Natural killer cell (primary cell): Measurements from ENCODE around the gene SHROOM3. TPM values are rescaled to one million over a fixed set of nuclear protein-coding genes. Genes with fewer than 3 reads are reported as not detected.

ENCODE experiments used
- ATAC-seq, 3 donors: fragments of 150-1000 bp in 2 of 3; fragments of 200-7000 bp in 1 of 3; cut with Tn5 transposase; 1 replicate in 1 of 3; 2 replicates in 2 of 3; pipeline ENCODE4 v1.10.0; 2021; ENCODE audit warnings: mild to moderate bottlenecking in 2 of 3, moderate library complexity in 2 of 3
- DNase-seq, 2 donors: peaks; one replicate each; pipeline versions ENCODE4 v3.0.0 to v3.0.0-alpha.2; 2013 to 2021; ENCODE audit warnings: mixed read lengths in 1 of 2
- H3K27ac ChIP-seq: one replicate; pipeline ENCODE4 v1.5.1; 2013; ENCODE audit warnings: mild to moderate bottlenecking, low read length
- H3K27me3 ChIP-seq: one replicate; pipeline ENCODE4 v1.6.1; 2013; ENCODE audit warnings: low read length; ENCODE audit not compliant: control insufficient read depth, insufficient read depth
- H3K36me3 ChIP-seq: one replicate; pipeline ENCODE4 v1.6.1; 2013; ENCODE audit warnings: low read length; ENCODE audit not compliant: control insufficient read depth, insufficient read depth
- H3K4me1 ChIP-seq: one replicate; pipeline ENCODE4 v1.6.1; 2013; ENCODE audit warnings: low read length; ENCODE audit not compliant: control insufficient read depth, insufficient read depth
- H3K4me3 ChIP-seq: one replicate; pipeline ENCODE4 v1.5.1; 2013; ENCODE audit warnings: low read length
- H3K9me3 ChIP-seq: one replicate; pipeline ENCODE4 v1.6.1; 2013; ENCODE audit warnings: low read length; ENCODE audit not compliant: control insufficient read depth, insufficient read depth
- H3K27ac Mint-ChIP-seq, 2 donors: one replicate each; pipeline ENCODE4 v1.8.0; 2022; ENCODE audit warnings: mild to moderate bottlenecking in 2 of 2, mixed read lengths in 2 of 2, moderate library complexity in 1 of 2
- H3K27me3 Mint-ChIP-seq, 2 donors: one replicate each; pipeline ENCODE4 v1.8.0; 2022; ENCODE audit warnings: low read depth in 2 of 2, mixed read lengths in 2 of 2
- H3K36me3 Mint-ChIP-seq: one replicate; pipeline ENCODE4 v1.8.0; 2022; ENCODE audit warnings: mixed read lengths
- H3K4me1 Mint-ChIP-seq, 2 donors: one replicate each; pipeline ENCODE4 v1.8.0; 2022; ENCODE audit warnings: mixed read lengths in 2 of 2
- H3K4me3 Mint-ChIP-seq: one replicate; pipeline ENCODE4 v1.8.0; 2022; ENCODE audit warnings: mild to moderate bottlenecking, moderate library complexity, mixed read lengths
- H3K9me3 Mint-ChIP-seq, 2 donors: one replicate each; pipeline ENCODE4 v1.8.0; 2022; ENCODE audit warnings: mixed read lengths in 2 of 2
- WGBS: methylation state at CpG from one replicate; pipeline ENCODE4 v1.1.7; 2013; ENCODE audit warnings: missing lambda C conversion rate; ENCODE audit not compliant: insufficient coverage; 5-methylcytosine and 5-hydroxymethylcytosine counted together
- intact Hi-C: fragments of 100-400 bp; cut with micrococcal nuclease; formaldehyde crosslinking; loops from one replicate; pipeline ENCODE4 v1.14.2; 2022
- total RNA-seq, 4 donors: library from RNA; stranded (reverse); fragments of 120-200 nt in 1 of 4; gene quantifications; one replicate each; pipeline versions ENCODE4 v1.2.3 to v1.2.4, GENCODE V29; 2013 to 2022
- TF ChIP-seq, protein P1 (sequence below): fragments of 200-600 bp; IDR thresholded peaks from one replicate; pipeline ENCODE4 v1.8.0; 2022; ENCODE audit warnings: antibody characterized with exemption

Gene SHROOM3
- total RNA-seq, 3 donors from 2014 or later (not counting 1 experiment from before 2014, with no cell fraction given) = 0.63 TPM; not detected in 2

DNA sequence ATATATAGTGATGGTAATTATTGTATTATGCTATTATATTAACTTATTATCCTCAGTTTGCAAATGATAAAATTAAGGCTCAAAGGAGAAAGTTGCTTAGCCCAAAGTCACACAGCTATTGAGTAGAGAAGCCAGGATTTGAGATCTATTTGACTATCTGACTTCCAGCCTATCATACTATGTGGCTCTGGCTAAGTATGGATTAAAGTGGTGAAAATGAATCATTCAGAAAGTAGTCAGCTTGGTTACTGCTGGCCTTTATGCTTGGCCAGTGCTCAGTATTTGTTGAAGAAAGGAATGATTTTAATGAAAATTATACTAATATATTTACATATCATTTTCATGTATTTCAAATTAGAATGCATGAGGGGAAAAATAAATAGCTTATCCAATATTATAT lies 219.8 kb downstream of the SHROOM3 start:
- TF ChIP-seq, protein P1, sequence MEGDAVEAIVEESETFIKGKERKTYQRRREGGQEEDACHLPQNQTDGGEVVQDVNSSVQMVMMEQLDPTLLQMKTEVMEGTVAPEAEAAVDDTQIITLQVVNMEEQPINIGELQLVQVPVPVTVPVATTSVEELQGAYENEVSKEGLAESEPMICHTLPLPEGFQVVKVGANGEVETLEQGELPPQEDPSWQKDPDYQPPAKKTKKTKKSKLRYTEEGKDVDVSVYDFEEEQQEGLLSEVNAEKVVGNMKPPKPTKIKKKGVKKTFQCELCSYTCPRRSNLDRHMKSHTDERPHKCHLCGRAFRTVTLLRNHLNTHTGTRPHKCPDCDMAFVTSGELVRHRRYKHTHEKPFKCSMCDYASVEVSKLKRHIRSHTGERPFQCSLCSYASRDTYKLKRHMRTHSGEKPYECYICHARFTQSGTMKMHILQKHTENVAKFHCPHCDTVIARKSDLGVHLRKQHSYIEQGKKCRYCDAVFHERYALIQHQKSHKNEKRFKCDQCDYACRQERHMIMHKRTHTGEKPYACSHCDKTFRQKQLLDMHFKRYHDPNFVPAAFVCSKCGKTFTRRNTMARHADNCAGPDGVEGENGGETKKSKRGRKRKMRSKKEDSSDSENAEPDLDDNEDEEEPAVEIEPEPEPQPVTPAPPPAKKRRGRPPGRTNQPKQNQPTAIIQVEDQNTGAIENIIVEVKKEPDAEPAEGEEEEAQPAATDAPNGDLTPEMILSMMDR = no peak
- Histone ChIP-seq H3K4me3 (no peak overlapping the region), H3K27me3 (no peaks in the 10 kb centered on the region), H3K9me3 (no peaks in the 10 kb centered on the region), H3K36me3 (no peaks in the 10 kb centered on the region), H3K4me1 (no peaks in the 10 kb centered on the region), H3K27ac (no peak overlapping the region)
- H3K4me3 Mint-ChIP-seq = no peak overlapping the region
- H3K27me3 Mint-ChIP-seq = peaks cover 5 to 13% of the 10 kb centered on the region in 2 donors
- ATAC-seq = no peak
- H3K27ac Mint-ChIP-seq = no peak overlapping the region
- no peaks in the 10 kb centered on the region for H3K36me3 Mint-ChIP-seq
- intact Hi-C loops = no loop called here
- no peaks in the 10 kb centered on the region for H3K4me1 Mint-ChIP-seq
- H3K9me3 Mint-ChIP-seq = peaks cover 0 to 2% of the 10 kb centered on the region in 2 donors
- DNase-seq = no peak

DNA sequence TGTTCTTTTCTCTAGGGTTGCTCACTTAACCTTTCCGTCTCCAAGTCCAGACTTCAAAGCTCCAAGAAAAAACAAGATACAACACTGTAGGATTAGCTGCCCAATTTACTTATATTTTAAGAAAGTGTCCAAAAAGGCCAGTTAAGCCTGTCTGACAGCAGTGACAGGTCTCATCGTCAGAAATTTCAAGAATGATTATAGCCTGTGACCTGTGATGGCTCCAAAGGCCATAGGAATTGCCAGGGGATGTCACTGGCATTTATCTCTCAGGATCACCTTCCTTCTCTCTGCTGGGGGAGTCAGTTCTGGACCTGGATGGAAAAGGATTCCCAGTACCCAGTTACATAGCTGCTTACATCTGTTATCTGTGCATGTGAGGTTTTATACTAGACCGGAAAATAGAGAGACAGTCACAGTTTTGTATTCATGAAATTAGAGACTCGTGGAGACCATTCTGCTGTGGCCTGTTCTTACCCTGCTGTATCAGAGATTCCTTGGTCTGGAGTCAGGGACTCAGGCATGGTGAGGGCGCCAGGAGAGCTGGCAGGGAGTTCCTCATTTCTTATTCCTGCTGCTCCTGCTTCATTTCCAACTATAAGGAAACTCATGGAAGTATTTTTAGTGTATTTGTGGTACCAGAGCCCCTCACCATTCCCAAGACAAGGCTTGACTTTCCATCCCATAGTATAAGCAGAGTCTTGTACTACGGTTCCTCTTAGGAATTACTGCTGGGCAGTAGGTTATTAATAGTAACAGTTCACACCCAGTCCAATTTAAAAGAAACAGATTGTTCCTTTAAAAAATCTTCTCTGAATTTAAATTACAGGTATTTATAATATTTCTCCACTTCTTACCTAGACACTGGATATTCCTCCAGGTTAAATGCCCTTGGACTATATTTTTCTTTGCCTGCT lies 220.8 kb downstream of the SHROOM3 start:
- H3K27me3 Mint-ChIP-seq = peaks cover 8 to 13% of the 10 kb centered on the region in 2 donors
- no peak for ATAC-seq
- Histone ChIP-seq H3K4me3 (no peak overlapping the region), H3K36me3 (no peaks in the 10 kb centered on the region), H3K9me3 (no peaks in the 10 kb centered on the region), H3K27ac (no peak overlapping the region), H3K4me1 (no peaks in the 10 kb centered on the region), H3K27me3 (no peaks in the 10 kb centered on the region)
- no peaks in the 10 kb centered on the region for H3K36me3 Mint-ChIP-seq
- intact Hi-C loops = no loop called here
- no peak for DNase-seq
- TF ChIP-seq, protein P1 = no peak
- no peaks in the 10 kb centered on the region for H3K4me1 Mint-ChIP-seq
- H3K9me3 Mint-ChIP-seq = peaks cover 0 to under 1% of the 10 kb centered on the region in 2 donors
- no peak overlapping the region for H3K4me3 Mint-ChIP-seq
- no peak overlapping the region for H3K27ac Mint-ChIP-seq
- 93% methylated on average over 5 of the region's 6 CpGs for WGBS

DNA sequence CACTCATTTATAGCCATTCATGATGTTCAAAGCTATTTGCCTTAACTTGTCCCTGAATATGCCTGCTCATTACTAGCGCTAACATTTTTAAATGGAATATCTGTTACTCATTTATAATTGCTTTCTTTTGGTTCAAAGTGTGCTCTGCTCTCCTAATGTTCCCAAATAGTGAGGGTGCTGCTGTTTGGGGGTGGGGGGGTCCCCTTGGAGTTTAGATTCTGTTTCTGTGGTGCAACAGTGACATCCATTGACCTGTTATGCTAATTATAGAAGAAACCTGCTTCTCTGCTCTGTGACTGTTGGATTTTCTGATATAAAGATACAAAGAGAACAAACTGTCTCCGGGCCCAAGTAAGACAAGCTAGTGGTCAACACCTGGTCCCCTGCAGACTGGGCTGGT lies 222.4 kb downstream of the SHROOM3 start:
- no peak overlapping the region for H3K4me3 Mint-ChIP-seq
- peaks cover 11 to 13% of the 10 kb centered on the region in 2 donors for H3K27me3 Mint-ChIP-seq
- intact Hi-C loops = no loop called here
- no peaks in the 10 kb centered on the region for H3K9me3 Mint-ChIP-seq
- Histone ChIP-seq H3K4me1 (no peaks in the 10 kb centered on the region), H3K36me3 (no peaks in the 10 kb centered on the region), H3K4me3 (no peak overlapping the region), H3K27me3 (no peaks in the 10 kb centered on the region), H3K27ac (no peak overlapping the region), H3K9me3 (no peaks in the 10 kb centered on the region)
- H3K36me3 Mint-ChIP-seq = no peaks in the 10 kb centered on the region
- no peaks in the 10 kb centered on the region for H3K4me1 Mint-ChIP-seq
- H3K27ac Mint-ChIP-seq = no peak overlapping the region
- TF ChIP-seq, protein P1 = no peak
- ATAC-seq (no peak), DNase-seq (no peak)
- 81% methylated on average over 2 of the region's 2 CpGs for WGBS
